ENCODE measurements around the gene SLC25A40.

Gene SLC25A40

DNA sequence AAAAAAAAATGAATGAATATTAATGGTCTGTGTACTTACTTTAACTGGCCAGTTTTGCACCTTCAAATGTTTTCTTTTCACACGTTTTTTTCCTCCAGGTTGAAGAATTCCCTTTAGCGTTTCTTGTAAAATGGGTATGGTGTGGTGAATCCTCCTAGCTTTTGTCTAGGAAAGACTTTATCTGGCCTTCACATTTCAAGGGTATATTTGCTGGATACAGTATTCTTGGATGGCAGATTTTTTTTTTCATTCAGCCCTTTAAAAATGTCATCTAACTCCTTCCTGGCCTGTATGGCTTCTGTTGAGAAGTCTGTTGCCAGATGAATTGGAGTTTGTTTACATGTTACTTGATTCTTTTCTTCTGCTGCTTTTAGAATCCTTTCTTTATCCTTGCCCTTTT lies 10.1 kb downstream of the SLC25A40 start:
- no peak overlapping the region for H3K4me3 ChIP-seq (ENCODE audit: low read length)
- TF ChIP-seq, protein P1, sequence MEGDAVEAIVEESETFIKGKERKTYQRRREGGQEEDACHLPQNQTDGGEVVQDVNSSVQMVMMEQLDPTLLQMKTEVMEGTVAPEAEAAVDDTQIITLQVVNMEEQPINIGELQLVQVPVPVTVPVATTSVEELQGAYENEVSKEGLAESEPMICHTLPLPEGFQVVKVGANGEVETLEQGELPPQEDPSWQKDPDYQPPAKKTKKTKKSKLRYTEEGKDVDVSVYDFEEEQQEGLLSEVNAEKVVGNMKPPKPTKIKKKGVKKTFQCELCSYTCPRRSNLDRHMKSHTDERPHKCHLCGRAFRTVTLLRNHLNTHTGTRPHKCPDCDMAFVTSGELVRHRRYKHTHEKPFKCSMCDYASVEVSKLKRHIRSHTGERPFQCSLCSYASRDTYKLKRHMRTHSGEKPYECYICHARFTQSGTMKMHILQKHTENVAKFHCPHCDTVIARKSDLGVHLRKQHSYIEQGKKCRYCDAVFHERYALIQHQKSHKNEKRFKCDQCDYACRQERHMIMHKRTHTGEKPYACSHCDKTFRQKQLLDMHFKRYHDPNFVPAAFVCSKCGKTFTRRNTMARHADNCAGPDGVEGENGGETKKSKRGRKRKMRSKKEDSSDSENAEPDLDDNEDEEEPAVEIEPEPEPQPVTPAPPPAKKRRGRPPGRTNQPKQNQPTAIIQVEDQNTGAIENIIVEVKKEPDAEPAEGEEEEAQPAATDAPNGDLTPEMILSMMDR (conservative IDR thresholded peaks at IDR 0.05; ENCODE audit: low read length) = no peak
- DNase-seq (ENCODE audit: low read depth) = no peak

DNA sequence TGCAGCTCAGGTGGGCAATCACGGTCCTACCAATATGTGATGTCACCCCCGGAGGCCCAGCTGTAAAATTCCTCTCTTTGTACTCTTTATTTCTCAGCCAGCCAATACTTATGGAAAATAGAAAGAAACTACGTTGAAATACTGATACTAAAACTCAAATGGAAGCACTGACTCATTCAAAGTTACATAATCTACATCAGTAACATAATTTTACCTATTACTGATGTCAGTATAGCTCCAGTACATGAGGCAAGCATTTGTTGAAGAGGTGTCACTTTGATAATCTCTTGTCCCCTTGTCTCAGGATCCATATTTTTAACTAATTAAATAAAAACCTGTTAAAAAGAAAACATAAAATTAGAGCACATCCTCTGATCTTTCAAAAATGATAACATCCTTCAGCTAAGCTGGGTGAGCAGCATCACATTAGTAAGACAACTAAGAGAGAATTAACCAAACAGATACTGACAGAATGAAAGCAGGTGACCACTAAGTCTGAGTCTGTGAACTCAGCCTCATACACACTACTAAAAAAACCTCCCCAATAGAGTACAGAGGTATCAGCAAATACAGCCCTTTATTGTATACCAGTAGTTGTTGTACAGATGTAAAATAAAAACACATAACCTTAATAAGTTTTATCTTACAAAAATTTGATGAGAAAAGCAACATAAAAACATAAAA lies 17.6 kb downstream of the SLC25A40 start:
- DNase-seq (ENCODE audit: low read depth) = no peak
- TF ChIP-seq, protein P1 (conservative IDR thresholded peaks at IDR 0.05; ENCODE audit: low read length) = no peak
- H3K4me3 ChIP-seq (ENCODE audit: low read length) = no peak overlapping the region

DNA sequence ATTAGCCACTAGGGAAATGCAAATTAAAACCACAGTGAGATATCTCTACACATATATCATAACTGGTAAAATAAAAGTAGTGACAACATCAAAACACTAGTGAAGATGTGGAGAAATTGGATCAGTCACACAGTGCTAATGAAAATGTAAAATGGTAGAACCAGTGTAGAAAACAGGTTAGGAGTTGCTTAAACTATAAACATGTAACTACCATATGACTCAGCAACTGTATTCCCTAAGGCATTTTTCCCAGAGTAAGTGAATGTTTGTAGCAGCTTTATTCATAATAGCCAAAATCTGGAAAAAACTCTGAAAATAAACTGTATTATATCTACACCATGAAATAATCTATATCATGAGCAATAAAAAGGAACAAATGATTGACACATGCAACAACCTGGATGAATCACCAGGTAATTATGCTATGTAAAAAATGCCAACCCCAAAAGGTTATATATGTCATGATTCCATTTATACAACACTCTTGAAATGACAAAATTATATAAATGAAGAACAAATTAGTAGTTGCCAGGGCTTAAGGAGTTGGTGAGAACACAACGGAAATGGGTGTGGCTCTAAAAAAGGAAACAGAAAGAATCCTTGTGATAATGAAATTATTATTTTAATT lies 22.8 kb downstream of the SLC25A40 start:
- TF ChIP-seq, protein P1 (conservative IDR thresholded peaks at IDR 0.05; ENCODE audit: low read length) = no peak
- peak; percentile 37 for DNase-seq (ENCODE audit: low read depth)
- H3K4me3 ChIP-seq (ENCODE audit: low read length) = no peak overlapping the region

DNA sequence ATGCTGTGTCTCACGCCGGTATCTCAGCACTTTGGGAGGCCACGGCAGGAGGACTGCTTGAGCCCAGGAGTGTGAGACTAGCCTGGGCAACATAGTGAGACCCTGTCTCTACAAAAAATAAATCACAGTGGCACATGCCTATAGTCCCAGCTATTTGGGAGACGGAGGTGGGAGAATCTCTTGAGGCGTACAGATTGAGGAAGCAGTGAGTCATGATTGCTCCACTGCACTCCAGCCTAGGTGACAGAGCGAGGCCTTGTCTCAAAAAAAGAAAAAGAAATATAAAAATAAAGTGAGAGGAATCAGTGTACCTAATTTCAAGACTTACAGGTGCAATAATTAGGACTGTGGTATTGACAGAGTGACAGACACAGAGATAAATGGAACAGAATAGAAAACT lies 23.9 kb downstream of the SLC25A40 start:
- no peak overlapping the region for H3K4me3 ChIP-seq (ENCODE audit: low read length)
- no peak for DNase-seq (ENCODE audit: low read depth)
- TF ChIP-seq, protein P1 (conservative IDR thresholded peaks at IDR 0.05; ENCODE audit: low read length) = no peak

DNA sequence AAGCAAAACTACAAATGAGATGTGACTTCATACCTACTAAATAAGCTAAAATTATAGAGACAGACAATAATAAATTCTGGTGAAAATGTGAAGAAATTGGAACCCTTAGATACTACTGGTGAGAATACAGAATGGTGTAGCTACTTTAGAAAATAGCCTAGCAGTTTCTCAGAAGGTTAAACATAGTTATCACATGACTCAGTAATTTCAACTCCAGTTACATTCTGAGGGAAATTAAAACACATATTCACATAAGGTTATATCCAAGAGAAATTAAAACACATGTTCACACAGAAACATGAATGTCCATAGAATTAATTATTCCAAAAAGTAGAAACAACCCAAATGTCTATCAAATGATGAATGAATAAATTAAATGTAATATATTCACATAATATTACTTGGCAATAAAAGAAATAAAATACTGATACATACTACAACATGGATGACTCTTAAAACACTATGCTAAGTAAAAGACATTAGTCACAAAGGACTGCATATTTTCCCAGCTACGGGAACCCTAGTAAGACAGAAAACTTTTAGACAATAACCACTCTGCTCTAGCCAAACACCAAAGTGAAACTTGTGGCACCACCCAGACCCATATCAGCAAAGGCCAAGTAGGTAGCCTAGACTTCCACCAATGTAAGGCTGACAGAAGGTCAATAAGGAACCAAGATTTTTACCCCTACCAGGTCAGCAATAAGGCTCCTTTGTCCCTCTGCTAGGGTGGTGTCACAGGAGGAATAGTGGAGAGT lies 25.1 kb downstream of the SLC25A40 start:
- DNase-seq (ENCODE audit: low read depth) = no peak
- TF ChIP-seq, protein P1 (conservative IDR thresholded peaks at IDR 0.05; ENCODE audit: low read length) = no peak
- no peak overlapping the region for H3K4me3 ChIP-seq (ENCODE audit: low read length)

DNA sequence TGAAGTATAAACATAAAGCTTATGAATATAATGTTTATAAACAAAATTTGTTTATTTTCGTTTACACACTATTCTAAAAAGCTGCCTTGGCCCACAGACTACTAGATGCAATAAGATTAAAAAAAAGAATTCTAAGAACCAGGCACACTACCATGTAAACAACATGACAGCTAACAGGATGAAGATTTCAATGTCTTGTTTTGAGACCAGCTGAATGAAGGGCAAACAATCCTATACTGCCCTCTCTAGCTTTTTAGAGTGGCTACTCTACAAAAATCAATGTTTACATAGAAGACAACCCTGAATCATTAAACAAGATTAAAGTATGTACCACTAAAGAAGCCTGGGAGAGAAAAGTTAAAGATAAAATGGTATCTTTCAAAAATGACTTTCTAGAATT lies 38.6 kb downstream of the SLC25A40 start:
- no peak overlapping the region for H3K4me3 ChIP-seq (ENCODE audit: low read length)
- DNase-seq (ENCODE audit: low read depth) = no peak
- TF ChIP-seq, protein P1 (conservative IDR thresholded peaks at IDR 0.05; ENCODE audit: low read length) = no peak

Data from AG10803 (cell line).